Body of pancreas (tissue), 4 donors: ENCODE results near the gene SEC22A.

Source experiments
- CTCF ChIP-seq, 7 experiments: fragments of 450-650 bp in 4 of 7; fragments of 200-600 bp in 3 of 7; sonication (generic) in 3 of 7; IDR thresholded peaks; one replicate each; pipeline ENCODE4 v1.5.1; 2016 to 2019; ENCODE audit warnings: antibody characterized with exemption in 7 of 7
- POLR2A ChIP-seq, 3 donors: fragments of 450-650 bp; IDR thresholded peaks; one replicate each; pipeline ENCODE4 v1.6.1; 2016; ENCODE audit warnings: antibody characterized with exemption in 3 of 3, mild to moderate bottlenecking in 2 of 3

- TF ChIP-seq CTCF (IDR thresholded peaks at IDR 0.05), result no peak
- TF ChIP-seq POLR2A (IDR thresholded peaks at IDR 0.05), result no peak
Observed at GRCh38 chr3:123180791-123181190, 21.0 kb upstream of the SEC22A start.
